Measurements from ENCODE around the gene PPIA.

Gene PPIA

DNA sequence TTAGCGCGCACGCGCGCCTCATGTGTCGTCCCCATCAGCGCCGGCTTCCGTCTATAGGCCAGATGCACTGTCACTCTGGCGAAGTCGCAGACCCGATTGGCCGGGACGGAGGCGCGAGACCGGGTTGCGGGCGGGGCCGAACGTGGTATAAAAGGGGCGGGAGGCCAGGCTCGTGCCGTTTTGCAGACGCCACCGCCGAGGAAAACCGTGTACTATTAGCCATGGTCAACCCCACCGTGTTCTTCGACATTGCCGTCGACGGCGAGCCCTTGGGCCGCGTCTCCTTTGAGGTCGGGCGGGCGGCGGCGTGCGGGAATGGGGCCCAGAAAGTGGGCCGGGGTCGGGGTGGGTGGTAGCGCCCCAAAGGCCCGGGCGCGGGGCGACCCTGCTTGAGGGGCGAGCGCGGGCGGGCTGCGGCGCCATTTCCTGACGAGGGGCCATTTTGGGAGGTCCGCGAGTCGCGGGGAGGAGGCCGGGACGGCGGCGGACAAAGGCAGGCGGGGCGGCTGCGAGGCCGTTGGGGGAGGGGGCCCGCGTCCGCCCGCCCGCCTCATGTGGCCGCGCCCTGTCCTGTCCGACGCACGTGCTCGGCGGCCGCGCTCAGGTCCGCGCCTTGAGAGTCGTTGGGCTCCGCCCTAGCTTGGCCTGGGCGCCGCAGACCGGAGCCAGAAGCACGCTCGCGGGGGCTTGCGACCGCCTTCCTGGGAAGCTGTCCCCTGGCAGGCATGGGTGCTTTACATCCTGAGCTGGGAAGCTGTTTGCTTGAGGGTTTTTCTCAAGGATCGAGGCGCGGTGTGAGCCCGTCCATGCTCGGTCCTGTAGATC, at the start of gene PPIA:
Gene PPIA, plus strand, starts transcription at position 178 of the 825 bp plus-strand sequence. Its CDS starts 44 bp downstream, at position 222.
- DNase-seq (ENCODE audit: low read depth): peak; percentile 97

DNA sequence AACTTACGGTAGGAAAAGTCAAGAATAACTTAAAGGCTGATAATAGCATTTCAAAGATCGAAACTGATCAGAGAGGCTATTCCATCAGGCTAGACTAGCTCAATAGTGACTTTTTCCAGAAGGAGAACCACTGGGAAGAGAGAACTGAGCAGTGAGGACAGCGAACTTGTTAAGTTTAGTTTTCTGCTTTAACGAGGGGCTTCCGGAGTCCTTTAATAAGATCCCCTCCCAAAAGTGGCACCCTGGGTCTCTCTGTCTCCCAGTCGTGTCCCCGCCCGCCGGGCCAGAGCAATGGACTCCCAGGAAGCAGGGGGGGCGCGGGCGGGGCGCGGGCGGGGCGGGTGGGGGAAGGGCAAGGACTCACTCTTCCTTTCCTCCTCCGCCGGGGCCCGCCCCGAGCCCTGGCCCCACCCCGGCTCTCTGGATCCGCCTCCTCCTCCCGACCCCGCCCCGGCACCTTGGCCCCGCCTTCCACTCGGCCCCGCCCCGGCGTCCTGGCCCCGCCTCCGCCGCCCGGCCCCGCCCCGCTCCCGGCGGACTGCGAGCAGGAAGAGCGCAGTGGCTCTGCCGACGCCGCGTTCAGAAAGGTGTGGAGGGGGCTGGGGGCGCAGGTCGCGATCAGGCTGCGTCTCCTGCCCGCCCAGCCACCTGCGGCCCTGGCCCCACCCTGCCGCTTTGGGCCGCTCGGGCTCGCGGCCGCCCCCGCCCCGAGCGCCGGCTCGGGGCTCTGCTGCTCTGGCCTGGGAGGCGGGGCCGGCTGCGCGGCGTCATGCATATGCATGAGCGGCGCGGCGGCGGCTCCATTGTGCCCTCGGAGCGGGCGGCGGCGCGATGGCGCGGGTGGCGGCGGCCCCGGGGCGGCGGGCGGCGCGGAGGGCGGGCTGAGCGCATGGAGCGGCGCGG, 48.2 kb upstream of the PPIA start, which contains the start of gene ZMIZ2:
Gene ZMIZ2, plus strand, starts transcription at position 803 of the 903 bp plus-strand sequence. CDS start 7,403 bp downstream, outside the sequence.
- DNase-seq (ENCODE audit: low read depth): peak; percentile 40

DNA sequence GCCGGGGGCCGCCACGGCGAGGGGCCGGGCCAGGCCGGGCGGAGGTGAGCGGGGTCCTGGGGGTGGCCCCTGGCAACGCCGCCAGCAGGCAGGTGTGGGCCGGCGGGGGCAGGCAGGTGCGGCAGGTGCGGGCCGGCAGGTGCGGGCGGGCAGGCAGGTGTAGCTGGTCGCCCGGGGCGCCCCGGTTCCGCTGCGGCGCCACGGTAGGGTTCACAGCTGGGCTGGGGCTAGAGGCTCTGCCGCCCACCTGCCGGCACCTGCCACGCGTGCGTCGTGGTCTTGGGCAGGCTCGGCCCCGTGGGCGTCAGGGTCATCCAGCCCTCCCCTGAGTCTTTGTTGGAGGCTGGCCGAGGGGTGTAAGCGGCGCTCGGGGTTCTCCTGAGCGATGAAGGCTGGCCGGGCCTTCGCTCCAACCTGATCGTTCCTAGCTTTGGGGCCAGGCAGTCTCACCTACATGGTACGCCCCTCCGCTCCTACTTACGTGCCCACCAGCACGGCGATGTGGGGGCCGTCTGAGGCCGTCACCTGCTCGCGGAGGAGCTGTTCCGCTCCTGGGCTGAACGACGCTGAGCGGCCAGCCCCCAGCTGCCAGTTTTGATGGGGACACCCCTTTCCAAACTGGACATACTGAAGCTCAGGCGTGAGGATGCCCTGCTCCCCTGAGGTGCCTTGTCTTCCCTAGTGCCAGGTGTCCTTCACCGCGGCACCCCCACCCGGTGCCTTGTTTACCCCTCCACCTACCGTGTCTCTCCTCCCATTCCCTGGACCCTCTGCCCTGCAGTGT, 47.3 kb upstream of the PPIA start:
- no peak for DNase-seq (ENCODE audit: low read depth)

DNA sequence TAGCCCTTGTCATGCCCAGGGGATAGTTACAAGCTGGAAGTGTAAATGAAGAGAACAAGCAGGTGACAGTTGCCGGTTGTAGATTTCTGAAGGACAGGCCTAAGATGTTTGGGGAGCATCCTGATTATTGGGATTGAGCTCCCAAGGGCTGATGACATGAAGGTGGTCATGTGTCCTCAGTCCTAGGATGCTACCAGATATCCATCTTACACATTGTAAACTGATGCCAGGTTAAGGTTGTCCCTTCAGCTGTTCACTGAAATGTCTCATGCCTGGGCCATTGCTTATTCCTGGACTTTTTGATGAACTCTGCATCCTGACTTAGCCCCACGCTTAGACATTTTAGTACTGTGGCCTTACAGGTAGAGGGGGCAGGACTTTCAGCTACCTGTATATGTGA, 46.5 kb upstream of the PPIA start:
- DNase-seq (ENCODE audit: low read depth): no peak

DNA sequence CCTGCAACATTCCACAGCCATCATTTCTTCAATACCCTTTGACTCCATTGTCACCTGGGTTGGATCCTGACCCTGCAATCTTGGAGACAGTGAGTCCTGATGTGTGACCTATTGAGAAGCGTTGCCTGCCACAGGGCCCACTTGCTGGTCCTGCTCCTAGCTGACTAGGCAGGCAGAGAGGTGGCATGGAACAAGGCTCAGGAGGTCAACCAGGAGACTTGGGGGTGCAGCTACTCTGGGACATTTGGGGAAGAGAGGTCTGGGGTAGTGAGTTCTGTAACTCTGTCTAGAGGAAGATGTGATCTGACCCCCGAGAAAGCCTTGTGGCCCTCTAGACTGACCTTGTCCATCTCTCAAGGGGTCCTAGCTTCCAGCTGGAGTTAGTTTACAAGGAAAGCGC, 46.1 kb upstream of the PPIA start:
- no peak for DNase-seq (ENCODE audit: low read depth)

DNA sequence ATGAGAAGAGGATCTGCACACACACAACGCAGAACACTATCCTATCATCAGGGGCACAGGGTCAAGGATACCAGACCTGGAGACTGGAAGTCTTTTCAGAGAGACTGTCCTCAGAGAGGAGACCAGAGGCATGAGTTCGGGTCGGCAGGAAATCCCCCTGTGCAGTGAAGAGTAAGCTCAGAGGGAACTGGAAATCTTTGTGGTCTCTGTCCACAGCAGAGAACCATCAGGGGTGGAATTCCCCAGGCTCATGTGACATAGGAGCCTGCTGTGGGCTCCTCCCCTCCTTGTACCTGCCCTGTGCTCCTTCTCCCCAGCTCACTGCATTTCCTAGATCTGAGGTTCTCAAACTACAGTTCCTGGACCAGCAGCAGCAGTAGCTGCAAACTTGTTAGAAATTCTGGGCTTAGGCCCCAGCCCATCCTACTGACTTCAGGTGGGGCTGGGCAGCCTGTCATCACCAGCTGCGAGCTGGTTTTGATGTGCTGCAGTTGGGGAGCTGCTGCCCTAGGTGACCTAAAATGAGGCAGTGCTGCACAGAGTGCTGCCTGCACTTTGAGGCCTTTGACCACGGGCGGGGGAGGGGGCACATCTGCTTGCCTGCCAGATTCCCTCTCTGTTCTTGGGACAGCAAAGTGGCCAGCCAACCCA, 45.4 kb upstream of the PPIA start:
- no peak for DNase-seq (ENCODE audit: low read depth)

DNA sequence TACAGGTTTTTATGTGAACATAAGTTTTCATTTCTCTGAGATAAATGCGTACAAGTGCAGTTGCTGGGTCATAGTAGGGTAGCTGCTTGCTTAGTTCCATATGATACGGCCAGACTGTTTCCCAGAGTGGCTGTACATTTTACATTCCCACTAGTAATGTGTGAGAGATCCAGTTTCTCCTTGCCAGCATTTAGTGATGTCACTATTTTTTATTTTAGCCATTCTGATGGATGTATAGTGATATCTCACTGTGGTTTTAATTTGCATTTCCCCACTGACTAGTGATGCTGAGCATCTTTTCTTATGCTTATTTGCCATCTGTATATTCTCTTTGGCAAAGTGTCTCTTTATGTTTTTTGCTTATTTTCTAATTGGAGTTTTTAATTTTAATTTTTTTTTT, 43.7 kb upstream of the PPIA start:
- no peak for DNase-seq (ENCODE audit: low read depth)

DNA sequence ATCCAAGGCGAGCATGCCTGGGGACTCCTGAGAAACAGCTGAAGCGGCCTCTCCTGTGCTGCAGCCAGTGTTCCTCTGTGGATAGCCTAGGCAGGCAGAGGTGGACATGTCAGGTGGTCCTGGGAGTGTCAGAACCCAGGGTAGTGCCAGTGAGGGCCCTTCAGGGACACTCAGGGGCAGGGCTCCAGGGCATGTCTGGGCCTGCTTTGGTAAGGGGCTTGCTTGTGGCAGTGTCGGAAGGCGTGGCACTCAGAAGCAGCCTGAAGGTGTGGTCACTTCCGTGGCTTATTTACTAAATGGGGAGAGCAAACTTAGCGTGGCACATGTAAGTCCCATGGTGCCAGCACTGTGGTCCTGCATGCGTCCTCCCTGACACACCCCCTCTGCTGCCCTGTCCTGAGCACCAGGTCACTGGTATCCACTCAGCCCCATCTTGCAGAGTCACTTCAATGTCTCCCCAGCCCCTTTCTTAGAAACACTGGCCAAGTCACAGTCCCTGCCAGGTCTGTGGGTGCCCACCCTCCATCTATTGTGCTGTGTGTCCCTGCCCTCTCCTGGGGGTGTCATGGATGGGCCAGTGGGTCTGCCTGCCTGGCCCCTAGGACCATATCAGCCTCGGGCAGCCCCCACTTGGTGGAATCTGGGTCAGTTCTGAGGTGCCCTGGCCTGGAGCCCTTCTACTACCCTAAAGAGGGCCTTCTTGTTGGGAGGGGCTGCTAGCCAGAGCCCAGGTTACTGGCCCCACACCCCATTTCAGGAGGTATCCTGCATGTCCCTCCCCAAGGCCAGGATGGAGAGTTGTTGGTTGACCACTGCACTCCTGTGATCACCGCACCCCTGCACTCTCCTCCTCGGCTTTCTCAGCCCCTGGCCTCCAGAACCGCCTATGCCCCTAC, 41.4 kb upstream of the PPIA start:
- no peak for DNase-seq (ENCODE audit: low read depth)

DNA sequence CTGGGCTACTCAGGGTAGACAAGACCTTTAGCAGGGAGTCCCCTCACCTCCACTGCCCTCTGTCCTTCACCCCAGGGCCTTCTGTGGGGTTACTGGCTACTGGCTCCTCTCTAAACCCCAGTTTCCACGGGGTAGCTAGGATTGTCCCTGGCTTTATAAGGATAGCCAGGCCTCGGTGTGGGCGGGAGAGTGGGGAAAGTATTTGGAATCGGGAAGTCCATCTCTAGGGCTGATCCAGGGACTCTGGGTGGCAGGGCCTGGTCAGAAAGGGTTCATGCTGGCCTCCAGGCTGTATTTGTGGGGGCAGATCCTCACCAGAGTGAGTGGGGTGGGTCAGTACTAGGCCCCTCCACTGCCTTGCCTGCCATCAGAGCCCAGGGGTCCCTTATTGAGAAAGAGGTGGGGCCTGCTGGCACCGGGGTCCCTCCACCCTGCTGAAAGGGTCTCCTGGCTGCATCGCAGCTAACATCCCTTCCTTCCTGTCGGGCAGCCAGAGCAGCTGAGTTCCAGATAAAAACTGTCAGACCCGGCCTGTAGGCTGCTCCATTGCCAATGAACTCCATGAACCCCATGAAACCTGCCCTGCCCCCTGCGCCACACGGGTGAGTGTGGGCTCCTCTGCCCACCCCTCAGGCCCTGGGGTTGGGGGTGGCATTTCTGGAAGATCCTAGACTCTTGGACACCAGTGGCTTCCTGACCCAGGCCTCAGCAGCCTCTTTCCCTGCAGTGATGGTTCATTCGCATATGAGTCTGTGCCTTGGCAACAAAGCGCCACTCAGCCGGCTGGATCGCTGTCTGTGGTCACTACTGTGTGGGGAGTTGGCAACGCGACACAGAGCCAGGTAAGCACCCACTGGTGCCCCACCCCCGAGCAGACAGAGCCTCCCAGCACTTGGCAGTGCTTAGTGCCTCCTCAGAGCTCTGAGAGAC, 40.5 kb upstream of the PPIA start:
- DNase-seq (ENCODE audit: low read depth): no peak

DNA sequence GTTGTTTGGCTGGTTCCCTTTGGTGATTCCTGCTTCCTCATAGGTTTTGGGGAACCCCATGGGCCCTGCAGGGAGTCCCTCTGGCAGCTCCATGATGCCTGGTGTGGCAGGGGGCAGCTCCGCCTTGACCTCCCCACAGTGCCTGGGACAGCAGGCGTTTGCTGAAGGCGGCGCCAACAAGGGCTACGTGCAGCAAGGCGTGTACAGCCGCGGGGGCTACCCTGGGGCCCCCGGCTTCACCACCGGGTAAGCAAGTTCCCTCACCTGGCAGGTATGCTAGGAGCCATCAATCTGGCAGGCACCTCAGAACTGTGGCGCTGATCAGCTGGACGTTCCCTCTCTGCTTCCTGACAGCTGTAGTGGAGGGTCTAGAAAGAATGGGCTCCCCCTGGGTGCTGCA, 39.6 kb upstream of the PPIA start:
- DNase-seq (ENCODE audit: low read depth): no peak

DNA sequence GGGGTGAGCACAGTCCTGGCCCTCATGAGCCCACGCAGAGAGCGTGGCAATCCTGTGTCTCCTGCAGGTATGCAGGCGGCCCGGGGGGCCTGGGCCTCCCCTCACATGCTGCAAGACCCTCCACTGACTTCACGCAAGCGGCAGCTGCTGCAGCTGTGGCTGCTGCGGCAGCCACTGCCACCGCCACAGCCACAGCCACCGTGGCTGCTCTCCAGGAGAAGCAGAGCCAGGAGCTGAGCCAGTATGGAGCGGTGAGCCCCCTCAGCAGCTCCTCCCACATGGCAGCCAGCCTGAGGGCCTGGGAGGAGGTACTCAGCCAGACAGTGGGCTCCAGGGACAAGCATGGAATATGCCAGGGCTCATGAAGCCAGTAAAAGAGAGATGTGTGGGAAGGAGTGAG, 39.2 kb upstream of the PPIA start:
- no peak for DNase-seq (ENCODE audit: low read depth)

DNA sequence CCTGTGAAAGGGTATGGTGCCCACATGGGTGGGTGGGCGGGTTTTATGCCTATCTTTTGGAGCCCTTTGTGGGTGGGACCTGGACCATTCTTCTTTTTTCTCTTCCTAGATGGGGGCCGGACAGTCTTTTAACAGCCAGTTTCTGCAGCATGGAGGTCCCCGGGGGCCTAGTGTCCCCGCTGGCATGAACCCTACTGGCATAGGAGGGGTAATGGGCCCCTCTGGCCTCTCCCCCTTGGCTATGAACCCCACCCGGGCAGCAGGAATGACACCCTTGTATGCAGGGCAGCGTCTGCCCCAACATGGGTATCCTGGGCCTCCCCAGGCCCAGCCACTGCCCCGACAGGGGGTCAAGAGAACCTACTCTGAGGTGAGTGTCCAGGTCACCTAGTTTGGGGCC, 38.7 kb upstream of the PPIA start:
- no peak for DNase-seq (ENCODE audit: low read depth)

DNA sequence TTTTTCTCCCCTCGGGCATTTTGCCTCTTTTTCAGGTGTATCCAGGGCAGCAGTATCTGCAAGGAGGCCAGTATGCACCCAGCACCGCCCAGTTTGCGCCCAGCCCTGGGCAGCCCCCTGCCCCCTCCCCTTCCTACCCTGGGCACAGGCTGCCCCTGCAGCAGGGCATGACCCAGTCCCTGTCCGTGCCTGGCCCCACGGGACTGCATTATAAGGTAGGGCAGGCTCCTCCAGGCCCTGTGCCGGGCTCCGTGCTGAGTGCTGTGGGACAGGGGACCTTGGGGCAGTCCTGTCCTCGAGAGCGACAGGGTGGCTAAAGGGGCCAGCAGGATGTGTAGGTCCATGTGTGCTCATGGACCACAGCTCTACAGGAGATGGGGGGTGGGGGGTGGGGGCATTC, 37.2 kb upstream of the PPIA start:
- no peak for DNase-seq (ENCODE audit: low read depth)

DNA sequence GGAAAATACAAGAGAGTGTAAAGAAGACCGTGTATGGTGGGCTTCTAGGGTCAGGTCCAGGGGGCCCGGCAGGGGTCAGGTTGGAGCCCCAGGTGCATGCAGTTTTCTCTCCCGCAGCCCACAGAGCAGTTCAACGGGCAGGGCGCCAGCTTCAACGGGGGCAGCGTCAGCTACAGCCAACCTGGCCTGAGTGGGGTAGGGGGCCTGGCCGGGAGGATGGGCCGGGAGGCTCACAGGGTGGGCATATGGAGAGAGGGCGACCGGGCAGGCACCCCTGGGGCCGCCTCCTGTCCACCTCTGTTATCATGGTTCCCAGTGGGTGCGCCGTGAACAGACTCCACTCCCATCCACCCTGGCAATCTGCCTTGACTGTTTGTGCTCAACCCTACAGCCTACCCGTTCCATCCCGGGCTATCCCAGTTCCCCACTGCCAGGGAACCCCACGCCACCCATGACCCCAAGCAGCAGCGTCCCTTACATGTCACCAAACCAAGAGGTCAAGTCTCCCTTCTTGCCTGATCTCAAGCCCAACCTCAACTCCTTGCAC, 36.4 kb upstream of the PPIA start:
- DNase-seq (ENCODE audit: low read depth): no peak

DNA sequence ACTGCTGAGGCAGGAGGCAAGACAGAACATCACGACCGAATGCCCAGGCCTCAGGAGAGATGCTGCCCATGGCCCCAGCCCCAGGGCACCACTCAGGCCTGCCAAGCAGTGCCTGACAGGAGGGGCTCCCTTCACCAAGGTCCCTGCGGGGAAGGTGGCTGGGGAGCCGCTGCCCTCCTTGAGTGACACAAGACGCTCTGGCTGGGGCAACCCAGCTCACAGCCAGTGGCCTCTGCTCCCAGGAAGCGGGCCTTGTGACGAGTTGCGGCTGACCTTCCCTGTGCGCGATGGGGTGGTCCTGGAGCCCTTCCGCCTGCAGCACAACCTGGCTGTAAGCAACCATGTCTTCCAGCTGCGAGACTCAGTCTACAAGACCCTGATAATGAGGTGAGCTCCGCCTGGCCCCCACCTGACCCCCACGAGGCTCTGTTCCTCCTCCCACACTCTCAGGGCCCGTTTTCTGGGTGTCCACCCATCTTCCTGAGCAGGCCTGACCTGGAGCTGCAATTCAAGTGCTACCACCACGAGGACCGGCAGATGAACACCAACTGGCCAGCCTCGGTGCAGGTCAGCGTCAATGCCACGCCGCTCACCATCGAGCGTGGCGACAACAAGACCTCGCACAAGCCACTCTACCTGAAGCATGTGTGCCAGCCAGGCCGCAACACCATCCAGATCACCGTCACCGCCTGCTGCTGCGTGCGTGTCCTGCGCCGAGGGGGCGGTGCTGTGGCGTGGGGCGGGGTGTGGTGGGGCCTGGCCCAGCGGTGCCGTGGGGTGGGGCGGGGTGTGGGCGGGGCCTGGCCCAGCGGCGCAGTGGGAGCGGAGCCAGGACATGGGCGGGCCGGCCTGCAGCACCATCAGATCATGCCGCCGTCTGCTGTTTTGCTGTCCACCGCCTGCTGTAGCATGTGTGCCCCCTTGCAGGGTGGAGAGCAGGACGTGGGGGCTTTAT, 35.0 kb upstream of the PPIA start:
- DNase-seq (ENCODE audit: low read depth): no peak

DNA sequence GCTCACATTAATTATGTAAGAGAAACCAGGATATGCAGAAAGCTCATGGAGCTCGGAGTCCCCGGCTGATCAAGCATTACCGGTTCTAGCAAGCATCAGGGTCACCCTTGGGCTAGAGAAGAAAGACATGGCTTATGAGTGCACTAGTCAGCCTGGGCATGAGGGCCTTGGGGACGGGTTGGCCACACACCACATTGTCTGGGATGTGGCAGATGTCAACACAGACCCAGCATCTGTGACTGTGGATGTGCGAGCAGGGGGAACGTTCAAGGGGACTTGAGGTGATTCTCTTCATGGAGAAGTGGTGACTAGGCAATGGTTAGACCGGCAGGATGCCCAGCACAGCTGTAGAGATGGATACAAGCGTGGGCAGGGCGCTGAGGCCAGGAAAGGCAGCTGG, 34.2 kb upstream of the PPIA start:
- no peak for DNase-seq (ENCODE audit: low read depth)

DNA sequence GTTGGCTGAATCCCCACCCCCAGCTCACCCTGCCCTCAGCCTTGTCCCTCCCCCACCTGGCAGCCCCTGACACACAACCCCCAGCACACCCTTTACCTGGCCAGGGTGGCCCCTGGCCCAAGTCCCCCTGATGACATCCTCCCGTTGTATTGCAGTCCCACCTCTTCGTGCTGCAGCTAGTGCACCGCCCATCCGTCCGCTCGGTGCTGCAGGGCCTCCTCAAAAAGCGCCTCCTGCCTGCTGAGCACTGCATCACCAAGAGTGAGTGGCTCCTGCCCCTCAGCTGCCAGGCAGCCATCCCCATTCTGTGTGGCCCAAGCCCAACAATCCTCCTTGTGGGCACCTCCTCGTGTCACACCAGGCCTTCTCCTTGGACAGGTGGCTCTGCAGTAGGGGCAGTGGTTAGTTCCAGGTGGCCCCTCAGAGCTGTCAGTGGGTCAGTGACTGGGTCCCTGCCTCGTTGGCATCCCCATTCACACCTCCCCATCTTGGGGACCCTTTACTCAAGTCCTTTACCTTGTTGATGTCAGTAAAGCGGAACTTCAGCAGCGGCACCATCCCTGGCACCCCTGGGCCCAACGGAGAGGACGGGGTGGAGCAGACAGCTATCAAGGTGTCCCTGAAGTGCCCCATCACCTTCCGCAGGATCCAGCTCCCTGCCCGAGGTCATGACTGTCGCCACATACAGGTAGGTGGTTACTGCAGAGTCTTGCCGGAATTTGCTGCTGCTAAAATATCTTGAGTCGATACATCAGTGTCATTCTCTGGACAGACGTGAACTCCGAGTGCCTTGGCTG, 33.6 kb upstream of the PPIA start:
- no peak for DNase-seq (ENCODE audit: low read depth)
